GM21825 (cell line): ENCODE results near the gene ITGA7.

Experiments used
- ATAC-seq: cut with Tn5 transposase; IDR thresholded peaks from one replicate; pipeline ENCODE4 v1.9.1; 2021; ENCODE audit warnings: mild to moderate bottlenecking, moderate library complexity; ENCODE audit not compliant: unreplicated experiment

The ITGA7 gene

GRCh38 chr12:55718624-55719275 lies 11.0 kb upstream of the ITGA7 start:
- no peak for ATAC-seq

GRCh38 chr12:55718015-55718414 lies 10.3 kb upstream of the ITGA7 start:
- no peak for ATAC-seq

GRCh38 chr12:55717011-55718007 lies 9.6 kb upstream of the ITGA7 start:
- ATAC-seq = no peak

- ATAC-seq = no peak
These were observed 8.9 kb upstream of the ITGA7 start for GRCh38 chr12:55716582-55716957.

GRCh38 chr12:55715833-55716581 lies 8.3 kb upstream of the ITGA7 start, which contains the start of gene BLOC1S1:
TSS of gene BLOC1S1 (plus strand) at chr12:55716046. CDS start at chr12:55716052, 6 bp downstream.
- peak; percentile 92 for ATAC-seq

GRCh38 chr12:55715169-55715764 lies 7.6 kb upstream of the ITGA7 start:
- no peak for ATAC-seq

- no peak for ATAC-seq
These were observed 6.0 kb upstream of the ITGA7 start for GRCh38 chr12:55713721-55714120.

GRCh38 chr12:55712700-55713415 lies 5.2 kb upstream of the ITGA7 start:
- ATAC-seq = no peak

GRCh38 chr12:55711786-55712553 lies 4.3 kb upstream of the ITGA7 start:
- ATAC-seq = no peak

GRCh38 chr12:55708695-55709233 lies 1.1 kb upstream of the ITGA7 start:
- no peak for ATAC-seq

GRCh38 chr12:55707219-55707671 lies 459 bp downstream of the ITGA7 start:
- ATAC-seq = no peak

GRCh38 chr12:55706568-55707218 lies 1.0 kb downstream of the ITGA7 start:
- no peak for ATAC-seq

- ATAC-seq = no peak
These were observed 1.8 kb downstream of the ITGA7 start for GRCh38 chr12:55705782-55706402.

GRCh38 chr12:55704824-55705718 lies 2.6 kb downstream of the ITGA7 start:
- ATAC-seq = no peak

- no peak for ATAC-seq
These were observed 3.6 kb downstream of the ITGA7 start for GRCh38 chr12:55703901-55704761.

- no peak for ATAC-seq
These were observed 4.4 kb downstream of the ITGA7 start for GRCh38 chr12:55703288-55703687.
